HG03460 (cell line): Measurements from ENCODE around the gene KCNK17.

Source experiments
- ATAC-seq: cut with Tn5 transposase; IDR thresholded peaks from one replicate; pipeline ENCODE4 v1.9.1; 2021; ENCODE audit not compliant: unreplicated experiment

Gene KCNK17

DNA sequence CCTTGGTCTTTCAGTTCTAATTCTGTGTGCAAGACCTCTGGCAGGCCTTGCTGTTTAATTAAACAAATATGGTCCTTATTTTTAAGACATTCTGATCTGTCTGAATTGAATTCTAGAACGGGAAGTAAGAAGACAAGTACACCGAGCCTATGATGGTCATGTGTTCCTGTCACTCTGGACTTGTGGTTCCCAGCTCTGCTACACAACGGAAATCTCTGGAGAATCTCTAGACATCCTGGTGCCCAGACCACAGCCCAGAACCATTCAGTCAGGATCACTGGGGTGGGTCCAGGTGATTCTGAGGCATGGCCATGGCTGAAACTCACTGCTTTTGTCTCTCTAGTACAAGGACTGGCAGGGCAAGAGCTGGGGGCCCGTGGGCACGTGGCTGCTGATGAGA lies 24.2 kb upstream of the KCNK17 start:
- no peak for ATAC-seq

- ATAC-seq = peak; percentile 69
Measured at GRCh38 chr6:39335780-39336545, 21.7 kb upstream of the KCNK17 start.

- no peak for ATAC-seq
Measured at GRCh38 chr6:39333644-39334438, 19.6 kb upstream of the KCNK17 start.

- no peak for ATAC-seq
Measured at GRCh38 chr6:39330476-39330875, 16.3 kb upstream of the KCNK17 start.

DNA sequence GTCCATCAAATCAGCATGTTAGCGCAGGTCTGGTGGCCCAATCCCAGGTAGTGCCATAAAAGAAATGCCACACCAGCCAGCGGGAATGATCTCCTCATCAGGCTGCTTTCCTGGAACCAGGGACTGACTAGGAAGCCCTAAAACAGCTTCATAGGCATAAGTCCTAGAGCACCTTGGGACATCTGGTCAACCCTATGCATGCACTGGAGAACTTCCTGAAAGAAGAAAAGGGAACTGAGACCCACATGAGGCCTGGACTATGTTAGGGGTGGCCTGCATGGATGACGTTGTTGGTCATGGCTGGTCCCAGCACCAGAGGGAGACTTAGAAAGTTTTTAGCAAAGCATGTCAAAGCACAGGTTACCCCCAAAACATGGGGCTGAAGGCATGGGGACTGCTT lies 15.8 kb upstream of the KCNK17 start:
- peak; percentile 82 for ATAC-seq

- ATAC-seq = no peak
Measured at GRCh38 chr6:39328066-39328465, 13.8 kb upstream of the KCNK17 start.

DNA sequence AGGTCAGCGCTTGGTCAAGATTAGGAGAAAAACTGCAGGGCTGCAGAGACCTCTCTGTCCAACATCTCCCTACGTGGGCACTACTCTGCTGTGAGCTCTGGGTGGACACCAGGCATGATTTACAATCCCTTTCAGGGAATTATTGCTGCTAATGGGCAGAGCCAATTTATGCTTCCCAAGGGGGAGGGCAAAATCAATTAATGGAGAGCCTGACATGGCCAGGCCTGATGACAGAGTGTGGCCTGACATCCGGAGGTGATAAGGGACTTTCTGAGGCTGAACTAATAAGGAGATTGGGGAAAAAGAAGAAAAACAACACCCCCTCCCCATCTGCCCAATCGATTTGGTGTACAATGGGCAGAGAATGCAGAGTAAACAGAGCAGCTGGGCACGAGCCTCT lies 13.3 kb upstream of the KCNK17 start:
- no peak for ATAC-seq

GRCh38 chr6:39322306-39322850 lies 8.2 kb upstream of the KCNK17 start, which contains the start of gene KCNK16:
KCNK16 (minus strand) TSS chr6:39322702; CDS start chr6:39322540, 162 bp downstream.
- no peak for ATAC-seq

DNA sequence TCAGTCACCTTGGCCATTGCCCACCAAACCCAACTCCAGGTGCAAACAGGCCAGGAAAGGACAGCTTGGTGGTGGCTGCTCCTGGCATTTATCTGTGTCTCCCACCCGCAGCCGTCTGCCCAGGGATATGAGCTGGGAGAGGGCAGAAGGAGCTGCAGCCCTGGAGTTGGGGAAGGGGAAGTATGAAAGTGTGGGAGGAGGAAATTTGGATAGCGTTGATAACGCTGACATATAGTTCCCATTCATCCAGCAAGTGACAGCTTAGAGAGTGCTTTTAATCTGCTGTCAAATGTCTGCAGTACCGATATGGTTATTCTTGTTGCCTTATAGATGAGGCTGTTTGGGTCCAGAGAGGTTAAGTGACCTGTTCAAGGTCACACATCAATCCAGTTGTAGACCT lies 7.5 kb upstream of the KCNK17 start:
- no peak for ATAC-seq

- no peak for ATAC-seq
Measured at GRCh38 chr6:39320363-39320984, 6.3 kb upstream of the KCNK17 start.

- ATAC-seq = no peak
Measured at GRCh38 chr6:39319621-39320362, 5.6 kb upstream of the KCNK17 start.

DNA sequence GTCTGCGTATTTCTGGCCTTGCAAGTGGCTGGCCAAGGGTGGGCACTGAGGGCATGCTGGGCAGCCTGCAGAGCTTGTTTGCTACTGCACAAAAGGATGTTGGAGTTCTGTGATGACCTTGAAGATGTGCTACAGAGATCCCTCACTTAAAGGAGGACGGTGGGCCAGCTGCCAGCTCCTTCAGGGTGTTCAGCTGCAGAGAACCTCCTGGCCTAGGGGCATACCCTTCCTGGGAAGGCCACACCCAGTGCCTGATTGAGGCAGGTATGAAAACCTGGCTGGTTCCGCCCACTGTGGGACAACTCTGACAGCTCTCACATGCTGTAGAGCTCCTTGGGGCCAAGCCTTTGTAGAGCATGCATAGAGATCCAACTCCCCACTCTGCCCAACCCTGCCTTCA lies 3.0 kb upstream of the KCNK17 start:
- no peak for ATAC-seq

DNA sequence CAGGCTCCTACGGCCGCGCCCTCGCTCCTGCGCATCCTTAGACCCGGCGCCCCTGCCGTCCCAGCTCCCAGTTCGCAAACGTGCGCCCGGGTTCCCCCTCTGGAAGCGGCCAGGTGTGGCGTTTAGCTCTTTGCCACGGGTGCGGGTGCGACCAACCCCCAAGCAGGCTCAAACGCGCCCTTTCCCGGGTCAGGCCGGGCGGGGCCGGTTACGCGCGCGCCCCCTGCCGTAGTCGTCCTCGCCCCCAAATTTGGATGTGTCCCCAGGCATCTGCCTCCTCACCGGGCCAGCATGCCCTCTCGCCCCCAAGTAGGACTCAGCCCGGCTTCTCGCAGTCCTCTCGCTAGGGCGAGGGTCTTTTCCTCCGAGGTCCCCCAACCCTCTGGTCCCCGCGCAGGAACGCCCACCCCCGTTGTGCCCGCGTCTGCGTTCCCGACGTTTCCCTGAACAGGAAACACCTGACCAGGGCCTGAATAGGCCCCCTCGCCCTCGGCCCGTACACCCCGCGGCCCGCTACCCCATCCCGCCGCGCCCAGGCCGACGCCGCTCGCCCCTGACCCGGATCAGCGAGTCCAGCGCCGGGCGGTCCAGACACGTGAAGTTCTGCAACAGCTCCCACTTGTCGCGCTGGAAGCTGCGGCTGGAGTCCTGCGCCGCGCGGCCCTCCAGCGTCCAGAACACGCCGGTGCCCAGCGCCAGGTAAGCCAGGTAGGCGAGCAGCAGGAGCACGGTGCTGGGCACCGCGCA lies 520 bp downstream of the KCNK17 start:
- ATAC-seq = no peak

DNA sequence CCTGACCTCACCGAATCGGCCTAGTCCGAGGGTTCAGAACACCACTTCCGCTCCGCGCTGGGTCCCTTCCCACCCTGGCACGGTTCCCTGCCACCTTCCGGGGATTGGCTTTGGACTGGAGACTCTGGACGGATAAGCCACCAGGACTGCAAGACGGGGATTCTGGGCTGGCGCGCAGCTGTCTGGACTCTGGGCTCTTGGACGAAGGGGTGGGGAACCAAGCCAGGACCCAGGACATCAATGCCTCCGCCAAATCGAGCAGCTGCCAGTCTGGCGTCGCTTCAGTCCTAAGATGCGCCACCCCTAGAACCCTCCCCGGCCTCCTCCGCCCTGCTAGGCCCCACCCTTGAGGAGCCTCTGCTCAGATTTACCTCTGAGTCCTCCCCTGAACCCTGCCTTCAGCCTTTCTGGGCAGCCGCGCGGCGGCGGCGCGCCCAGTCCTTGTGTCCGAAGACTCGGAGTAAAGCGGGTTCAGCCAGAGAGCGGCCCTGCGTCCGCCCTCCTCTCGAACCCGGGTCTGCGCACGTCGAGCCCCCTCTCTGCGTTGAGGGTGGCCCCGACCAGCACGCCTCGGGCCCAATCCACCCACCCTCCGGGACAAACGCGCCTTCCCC lies 1.2 kb downstream of the KCNK17 start:
- no peak for ATAC-seq

DNA sequence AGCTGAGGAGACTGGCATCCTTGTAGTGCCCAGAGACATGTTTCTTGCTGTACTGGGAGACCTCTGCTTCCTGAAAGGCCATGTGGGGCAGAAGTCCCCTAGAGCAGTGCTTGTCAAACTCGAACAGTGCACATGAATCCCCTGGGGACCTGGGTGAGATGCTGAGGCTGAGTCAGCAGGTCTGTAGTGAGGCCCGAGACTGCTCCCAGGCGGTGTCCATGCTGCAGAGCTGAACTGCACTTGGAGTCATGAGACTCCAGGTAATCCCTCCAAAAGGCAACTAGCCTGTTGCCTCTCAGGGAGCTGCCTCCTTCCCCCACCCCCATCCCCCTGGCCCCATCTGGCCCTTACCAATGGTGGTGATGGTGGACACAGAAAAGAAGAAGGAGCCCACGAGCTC lies 3.7 kb downstream of the KCNK17 start:
- no peak for ATAC-seq

GRCh38 chr6:39309942-39310531 lies 4.2 kb downstream of the KCNK17 start:
- no peak for ATAC-seq

DNA sequence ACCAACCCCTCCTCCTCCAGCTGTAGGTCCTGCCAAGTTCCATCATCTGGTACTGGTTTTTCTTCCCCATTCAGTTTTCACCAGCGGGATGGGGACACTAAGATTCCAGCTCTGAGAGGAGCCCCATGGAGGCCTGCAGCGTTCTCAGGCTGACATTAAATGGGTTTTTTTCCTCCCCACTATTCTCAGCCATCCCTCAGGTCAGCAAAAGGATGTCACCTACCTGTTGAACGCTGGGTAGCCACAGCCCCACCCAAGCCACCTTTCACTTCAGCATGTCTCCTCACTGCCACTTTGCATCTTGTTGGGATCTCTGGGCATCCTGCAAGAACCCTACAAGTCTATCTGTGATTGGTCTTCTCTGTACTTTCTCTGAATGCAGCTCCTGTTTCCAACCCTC lies 6.8 kb downstream of the KCNK17 start:
- ATAC-seq = no peak

GRCh38 chr6:39304951-39305350 lies 9.3 kb downstream of the KCNK17 start:
- ATAC-seq = no peak

DNA sequence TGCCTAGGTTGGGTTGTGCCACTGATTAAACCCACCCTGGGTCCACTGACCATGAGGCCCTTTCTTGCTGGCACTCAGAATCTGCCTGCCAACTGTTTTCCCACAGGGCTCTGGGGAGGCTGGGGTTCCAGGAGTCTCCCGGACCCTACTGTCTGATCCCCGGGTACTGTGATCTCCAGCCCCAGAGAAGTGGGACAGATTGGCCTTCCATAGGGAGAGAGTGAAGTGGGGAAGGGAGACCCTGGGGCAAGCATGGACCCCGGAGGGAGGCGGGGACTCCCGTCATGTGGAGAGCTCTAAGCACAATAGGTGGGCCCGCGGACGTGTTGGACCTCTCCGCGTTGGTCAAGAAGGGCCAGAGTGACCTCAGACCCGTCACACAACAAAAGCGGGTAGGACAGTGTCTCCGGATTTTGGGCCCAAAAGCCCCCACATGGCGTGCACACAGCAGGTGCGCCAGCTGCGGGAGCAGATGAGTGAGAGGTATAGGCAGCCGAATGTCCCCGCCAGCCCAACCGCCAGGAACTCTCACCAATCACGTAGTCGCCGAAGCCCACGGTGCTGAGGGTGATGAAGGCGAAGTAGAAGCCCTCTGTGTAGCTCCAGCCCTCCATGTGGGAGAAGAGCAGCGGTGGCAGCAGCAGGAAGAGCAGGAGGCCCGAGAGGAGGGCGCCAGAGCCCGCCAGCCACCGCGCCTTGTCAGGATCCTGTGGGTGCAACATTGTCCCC lies 10.6 kb downstream of the KCNK17 start:
- ATAC-seq = no peak
